Measurements from ENCODE around the gene UGT8.
A peak's percentile ranks its signal among the peaks of the same experiment; 100 is the strongest.
"Not testable (repeated sequence)": the region's sequence is repeated elsewhere in the genome, so short reads cannot be mapped to it uniquely, and the experiment has no call there.

UGT8 gene

GRCh38 chr4:114606245-114606644, 7.6 kb downstream of the UGT8 start:
- DNase-seq (ENCODE audit: low spot score) = peak; percentile 29

GRCh38 chr4:114607056-114607455, 8.4 kb downstream of the UGT8 start:
- DNase-seq (ENCODE audit: low spot score) = no peak

- DNase-seq (ENCODE audit: low spot score) = no peak
These were observed 15.0 kb downstream of the UGT8 start for GRCh38 chr4:114613560-114613959.

GRCh38 chr4:114615435-114615834, 16.8 kb downstream of the UGT8 start:
- no peak for DNase-seq (ENCODE audit: low spot score)

GRCh38 chr4:114616036-114616435, 17.4 kb downstream of the UGT8 start:
- not testable (repeated sequence) for DNase-seq (ENCODE audit: low spot score)

DNA sequence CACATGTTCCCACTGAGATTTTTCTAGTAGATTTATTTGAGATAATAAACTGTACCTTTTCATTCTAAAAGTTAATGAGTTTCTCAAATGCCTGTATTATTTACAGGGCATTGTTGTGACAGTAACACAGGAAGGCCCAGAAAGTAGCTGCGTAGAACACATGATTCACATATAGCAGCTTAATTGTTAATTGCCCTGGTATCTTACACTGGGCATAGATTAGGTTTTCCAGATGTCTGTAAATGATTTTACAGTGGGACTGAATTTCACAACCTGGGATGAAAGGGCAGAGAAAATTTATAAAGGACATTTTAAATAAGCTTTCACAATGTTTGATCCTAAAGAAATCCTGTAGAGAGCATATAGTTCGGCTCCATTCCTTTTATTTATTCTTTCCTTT, 27.6 kb downstream of the UGT8 start:
- DNase-seq (ENCODE audit: low spot score) = no peak

DNA sequence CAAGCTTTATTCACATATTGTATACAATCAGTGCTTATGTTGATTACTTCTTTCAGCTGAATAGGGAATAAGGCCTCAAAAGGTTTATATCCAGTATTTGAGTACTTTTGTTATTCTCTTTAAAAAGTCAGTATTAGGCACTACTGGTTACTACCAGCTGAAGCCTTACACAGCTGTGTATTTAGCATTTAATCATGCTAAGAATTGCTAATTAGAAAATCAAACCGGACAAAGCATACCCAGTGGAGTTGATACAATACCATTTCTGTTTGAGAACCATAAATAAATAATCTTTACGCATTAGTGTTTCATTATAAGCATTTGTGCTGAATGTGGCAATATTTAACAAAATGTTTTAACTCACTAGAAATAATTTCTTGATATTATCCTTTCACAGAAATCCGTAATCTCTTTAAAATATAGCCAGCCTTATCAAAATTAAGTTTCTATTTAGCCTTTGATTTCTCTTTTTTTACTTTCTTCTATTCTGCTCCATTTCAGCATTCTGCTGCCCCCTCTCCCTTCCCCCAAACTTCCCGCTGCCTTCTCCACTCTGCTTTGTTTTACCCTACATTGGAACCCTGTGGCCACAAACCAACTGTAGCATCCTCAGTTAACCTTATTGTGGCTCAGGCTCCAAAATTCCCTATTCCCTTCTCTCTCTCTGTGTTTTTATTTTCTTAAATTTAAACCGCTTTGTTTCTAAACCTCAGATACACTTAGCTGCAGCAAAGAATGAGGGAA, 37.8 kb downstream of the UGT8 start:
- DNase-seq (ENCODE audit: low spot score) = peak; percentile 97

DNA sequence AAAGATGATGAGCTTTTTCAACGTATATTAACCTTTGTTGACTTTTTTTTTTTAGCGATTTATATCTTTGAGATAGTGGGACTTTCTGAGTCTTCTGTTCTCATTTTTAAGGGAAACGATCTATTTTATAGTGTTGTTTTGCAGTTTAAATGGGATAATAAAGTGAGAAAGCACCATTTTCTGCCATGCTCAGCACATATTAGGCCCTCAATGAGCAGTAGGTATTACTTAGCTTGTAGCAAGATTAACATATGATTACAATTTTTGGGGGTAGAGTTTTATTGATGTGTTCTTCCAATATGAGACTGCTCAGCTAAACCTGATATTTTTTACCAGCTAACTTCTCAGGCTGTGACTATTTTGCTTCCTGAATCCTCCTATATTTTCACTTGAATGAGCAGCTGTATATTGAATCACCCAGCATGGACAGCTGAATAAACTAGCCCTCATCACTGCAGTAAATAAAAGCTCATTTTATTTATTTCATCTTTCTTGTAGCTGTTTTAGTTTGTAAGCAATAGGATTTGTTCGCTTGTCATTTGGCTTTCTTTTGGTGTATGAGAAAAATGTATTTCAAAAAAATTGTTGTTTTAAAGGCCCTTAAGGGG, 43.7 kb downstream of the UGT8 start:
- no peak for DNase-seq (ENCODE audit: low spot score)

DNA sequence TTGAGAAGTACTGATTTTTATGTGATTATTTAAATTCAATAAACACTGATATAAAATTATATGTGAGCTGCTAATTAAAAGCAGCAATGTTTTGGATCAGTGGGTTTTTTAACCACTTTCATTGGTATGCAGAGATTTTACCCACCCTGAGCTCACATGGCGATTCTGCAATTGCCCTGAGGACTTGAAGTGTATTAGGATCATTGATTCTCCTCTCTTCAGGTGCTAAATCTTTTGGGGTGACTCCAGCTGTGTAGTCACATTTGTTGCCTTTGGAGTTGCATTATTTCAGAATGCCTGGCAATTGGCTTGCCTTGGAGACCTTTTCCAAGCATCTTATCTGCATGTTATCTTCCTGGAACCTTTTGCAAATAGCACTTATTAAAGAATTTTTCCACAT, 51.3 kb downstream of the UGT8 start:
- no peak for DNase-seq (ENCODE audit: low spot score)

DNA sequence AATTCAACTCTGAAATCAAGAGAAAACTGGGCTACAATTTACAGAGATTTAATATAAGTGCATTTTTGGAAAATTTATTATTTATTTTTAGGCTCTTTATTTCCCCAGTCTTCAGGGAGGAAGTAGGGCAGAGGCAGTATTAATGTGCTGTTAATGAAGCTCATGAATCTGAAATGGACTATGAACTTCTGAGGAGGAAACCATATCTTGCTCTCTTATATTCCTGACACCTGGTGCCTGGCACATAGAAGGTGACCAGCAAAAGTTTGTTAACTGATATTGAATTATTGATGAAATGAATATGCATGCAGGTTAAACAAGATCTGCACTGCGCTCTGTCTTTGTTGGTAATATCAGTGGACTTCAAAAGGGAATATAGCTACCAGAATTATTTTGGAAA, 55.1 kb downstream of the UGT8 start:
- DNase-seq (ENCODE audit: low spot score) = no peak

GRCh38 chr4:114654592-114654991, 56.0 kb downstream of the UGT8 start:
- no peak for DNase-seq (ENCODE audit: low spot score)

GRCh38 chr4:114658179-114658578, 59.6 kb downstream of the UGT8 start:
- DNase-seq (ENCODE audit: low spot score) = peak; percentile 96

GRCh38 chr4:114658776-114659175, 60.2 kb downstream of the UGT8 start:
- no peak for DNase-seq (ENCODE audit: low spot score)

DNA sequence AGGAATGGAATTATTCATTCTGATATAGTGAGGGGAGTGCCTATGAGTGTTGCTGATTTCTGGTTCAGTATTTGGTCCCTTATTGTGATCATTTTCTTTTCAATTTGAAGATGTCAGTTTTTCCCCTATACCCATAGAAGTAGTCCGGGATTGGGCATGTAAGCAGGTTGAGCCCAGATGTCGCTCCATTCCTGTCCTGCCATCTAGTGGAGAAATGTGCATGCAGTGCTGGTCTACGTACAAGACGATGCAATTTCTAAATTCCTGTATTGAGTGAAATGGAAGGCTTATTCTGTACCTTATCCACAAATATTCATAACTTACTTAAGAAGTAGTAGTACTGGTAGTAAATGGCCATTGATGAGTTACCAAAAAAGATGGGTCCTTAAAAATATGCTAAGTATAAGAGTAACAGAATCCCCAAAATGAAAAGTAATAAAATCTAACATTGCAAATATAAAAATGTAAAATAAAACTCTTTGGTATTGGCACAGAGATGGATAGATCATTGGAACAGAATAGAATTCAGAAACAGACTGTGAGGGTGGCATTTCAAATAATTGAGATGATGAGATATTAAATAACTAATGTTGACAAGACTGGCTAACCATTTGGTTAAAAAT, 60.9 kb downstream of the UGT8 start:
- DNase-seq (ENCODE audit: low spot score) = peak; percentile 97

DNA sequence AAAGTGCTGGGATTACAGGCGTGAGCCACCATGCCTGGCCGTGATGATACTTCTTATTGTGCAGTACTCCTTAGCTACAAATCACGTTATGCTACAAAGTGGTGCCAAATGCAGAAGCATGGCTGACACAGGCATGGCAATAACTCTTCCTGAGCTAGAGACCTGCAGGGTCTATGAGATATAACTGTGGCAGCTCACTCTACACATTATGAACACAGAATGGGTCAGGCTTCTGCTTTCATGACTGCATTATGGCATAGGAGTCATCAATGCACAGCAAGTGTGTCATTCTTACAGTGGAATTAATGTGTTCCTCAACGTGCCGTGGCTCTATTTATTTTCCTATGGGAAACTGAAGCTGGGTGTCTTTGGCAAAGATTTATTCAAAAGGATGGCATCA, 64.5 kb downstream of the UGT8 start:
- DNase-seq (ENCODE audit: low spot score) = no peak

DNA sequence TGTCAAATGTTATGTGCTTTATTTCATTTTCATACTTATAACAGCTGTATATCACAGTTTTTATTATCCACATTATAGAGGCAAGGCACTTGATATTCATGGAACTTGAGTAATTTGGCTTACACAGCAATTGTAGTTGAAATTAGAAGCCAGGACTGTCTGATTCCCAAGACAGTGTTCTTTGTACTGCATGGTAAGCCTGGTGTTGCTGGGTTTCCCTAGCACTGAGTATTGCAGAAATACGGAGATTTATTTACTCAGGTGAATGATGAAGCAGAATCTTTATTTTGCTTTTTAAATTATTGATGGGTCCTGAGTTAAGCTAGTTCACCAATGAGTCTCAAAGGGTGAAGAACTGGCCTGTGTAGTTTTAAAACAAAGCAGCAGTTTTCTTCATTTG, 70.0 kb downstream of the UGT8 start:
- no peak for DNase-seq (ENCODE audit: low spot score)

- not testable (repeated sequence) for DNase-seq (ENCODE audit: low spot score)
These were observed 72.1 kb downstream of the UGT8 start for GRCh38 chr4:114670733-114671132.

- DNase-seq (ENCODE audit: low spot score) = no peak
These were observed 74.7 kb downstream of the UGT8 start for GRCh38 chr4:114673306-114673705.

- DNase-seq (ENCODE audit: low spot score) = no peak
These were observed 75.5 kb downstream of the UGT8 start for GRCh38 chr4:114674080-114674479.

- no peak for DNase-seq (ENCODE audit: low spot score)
These were observed 78.9 kb downstream of the UGT8 start for GRCh38 chr4:114677346-114677979.

GRCh38 chr4:114684462-114684861, 85.9 kb downstream of the UGT8 start:
- no peak for DNase-seq (ENCODE audit: low spot score)

- DNase-seq (ENCODE audit: low spot score) = peak; percentile 67
These were observed 89.5 kb downstream of the UGT8 start for GRCh38 chr4:114688059-114688458.

- DNase-seq (ENCODE audit: low spot score) = no peak
These were observed 92.0 kb downstream of the UGT8 start for GRCh38 chr4:114690571-114690970.

Data from pons (tissue), 1 donor.